Measurements from ENCODE around the gene SOBP.

DNA sequence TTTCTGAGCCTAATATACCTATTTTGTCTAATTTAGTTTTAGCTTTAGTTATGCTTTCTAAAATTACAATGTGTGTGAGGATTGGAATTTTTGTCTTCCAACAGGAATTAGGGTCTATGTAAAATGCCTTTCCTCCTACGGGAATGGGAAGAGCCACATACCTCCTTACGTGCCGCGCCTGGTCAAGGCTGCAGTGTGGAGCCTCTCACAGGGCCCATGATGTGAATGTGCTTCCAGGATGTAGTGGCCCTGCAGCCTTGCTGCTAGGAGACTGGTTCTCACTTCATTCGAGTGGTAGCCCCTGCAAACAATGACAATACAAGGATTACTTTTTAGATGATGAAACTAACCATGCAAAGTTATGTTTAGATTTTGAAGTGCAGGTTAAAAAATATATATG is 110.2 kb downstream of the SOBP start:
- TF ChIP-seq, protein P1, sequence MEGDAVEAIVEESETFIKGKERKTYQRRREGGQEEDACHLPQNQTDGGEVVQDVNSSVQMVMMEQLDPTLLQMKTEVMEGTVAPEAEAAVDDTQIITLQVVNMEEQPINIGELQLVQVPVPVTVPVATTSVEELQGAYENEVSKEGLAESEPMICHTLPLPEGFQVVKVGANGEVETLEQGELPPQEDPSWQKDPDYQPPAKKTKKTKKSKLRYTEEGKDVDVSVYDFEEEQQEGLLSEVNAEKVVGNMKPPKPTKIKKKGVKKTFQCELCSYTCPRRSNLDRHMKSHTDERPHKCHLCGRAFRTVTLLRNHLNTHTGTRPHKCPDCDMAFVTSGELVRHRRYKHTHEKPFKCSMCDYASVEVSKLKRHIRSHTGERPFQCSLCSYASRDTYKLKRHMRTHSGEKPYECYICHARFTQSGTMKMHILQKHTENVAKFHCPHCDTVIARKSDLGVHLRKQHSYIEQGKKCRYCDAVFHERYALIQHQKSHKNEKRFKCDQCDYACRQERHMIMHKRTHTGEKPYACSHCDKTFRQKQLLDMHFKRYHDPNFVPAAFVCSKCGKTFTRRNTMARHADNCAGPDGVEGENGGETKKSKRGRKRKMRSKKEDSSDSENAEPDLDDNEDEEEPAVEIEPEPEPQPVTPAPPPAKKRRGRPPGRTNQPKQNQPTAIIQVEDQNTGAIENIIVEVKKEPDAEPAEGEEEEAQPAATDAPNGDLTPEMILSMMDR (IDR thresholded peaks at IDR 0.05), result no peak
- no peak for TF ChIP-seq POLR2A (IDR thresholded peaks at IDR 0.05)
